Spleen (tissue), 7 donors: ENCODE data around the gene NOS1AP.

Experiments used
- CTCF ChIP-seq, 11 experiments: fragments of 200-600 bp in 7 of 11; fragments of 450-650 bp in 4 of 11; sonication (generic) in 4 of 11; IDR thresholded peaks in 8 of 11; conservative IDR thresholded peaks in 3 of 11; 1 replicate in 7 of 11; 2 replicates in 4 of 11; pipeline versions ENCODE4 v1.4.0 to v1.8.0; 2016 to 2021; ENCODE audit warnings: antibody characterized with exemption in 11 of 11, inconsistent platforms in 4 of 11, mild to moderate bottlenecking in 1 of 11
- POLR2A ChIP-seq, 3 donors: fragments of 450-650 bp; IDR thresholded peaks; one replicate each; pipeline ENCODE4 v1.5.1; 2017; ENCODE audit warnings: antibody characterized with exemption in 3 of 3, mild to moderate bottlenecking in 1 of 3
- donor health status: DM: no; HTN: no; CAD: no; lungs with moderate emphysema.
- donor health status: DM: no; HTN: no; CAD: no.
- donor health status: DM: no; HTN: no; CAD: no.

- TF ChIP-seq CTCF (IDR thresholded peaks at IDR 0.05 in 8 of 11, conservative IDR thresholded peaks at IDR 0.05 in 3 of 11), result no peak
- no peak for TF ChIP-seq POLR2A (IDR thresholded peaks at IDR 0.05)
Measured at GRCh38 chr1:162137179-162137960, 67.9 kb downstream of the NOS1AP start.
